Fibroblast of skin of abdomen (primary cell): Measurements from ENCODE around the gene RPL19.

Experiments
- DNase-seq: peaks from one replicate; pipeline ENCODE4 v3.0.0-alpha.2; 2013

Gene RPL19

DNA sequence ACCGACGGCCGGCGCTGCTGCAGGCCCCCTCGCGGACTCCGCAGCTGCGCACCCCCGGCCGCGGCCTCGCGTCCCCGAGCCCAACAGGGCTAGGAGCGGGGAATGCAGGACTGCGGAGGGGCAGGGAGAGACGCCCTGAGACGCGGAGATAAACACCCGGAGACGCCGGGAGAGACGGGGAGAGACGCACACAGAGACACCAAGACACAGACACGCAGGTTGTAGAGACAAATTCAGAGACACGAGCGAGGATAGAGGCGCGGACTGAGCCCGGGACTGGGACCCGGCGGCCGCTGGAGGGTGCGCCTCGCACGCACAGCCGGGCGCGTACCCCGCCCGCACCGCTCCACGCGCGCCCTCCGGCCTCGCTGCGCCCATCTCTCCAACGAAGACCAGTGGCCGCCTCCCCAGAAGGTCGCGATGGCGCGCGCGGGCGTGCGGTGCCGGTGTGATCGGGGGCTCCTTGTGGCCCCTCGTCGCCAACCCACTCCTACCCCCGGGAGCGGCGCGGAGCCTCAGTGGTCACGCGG is 24.8 kb downstream of the RPL19 start:
- DNase-seq = no peak

DNA sequence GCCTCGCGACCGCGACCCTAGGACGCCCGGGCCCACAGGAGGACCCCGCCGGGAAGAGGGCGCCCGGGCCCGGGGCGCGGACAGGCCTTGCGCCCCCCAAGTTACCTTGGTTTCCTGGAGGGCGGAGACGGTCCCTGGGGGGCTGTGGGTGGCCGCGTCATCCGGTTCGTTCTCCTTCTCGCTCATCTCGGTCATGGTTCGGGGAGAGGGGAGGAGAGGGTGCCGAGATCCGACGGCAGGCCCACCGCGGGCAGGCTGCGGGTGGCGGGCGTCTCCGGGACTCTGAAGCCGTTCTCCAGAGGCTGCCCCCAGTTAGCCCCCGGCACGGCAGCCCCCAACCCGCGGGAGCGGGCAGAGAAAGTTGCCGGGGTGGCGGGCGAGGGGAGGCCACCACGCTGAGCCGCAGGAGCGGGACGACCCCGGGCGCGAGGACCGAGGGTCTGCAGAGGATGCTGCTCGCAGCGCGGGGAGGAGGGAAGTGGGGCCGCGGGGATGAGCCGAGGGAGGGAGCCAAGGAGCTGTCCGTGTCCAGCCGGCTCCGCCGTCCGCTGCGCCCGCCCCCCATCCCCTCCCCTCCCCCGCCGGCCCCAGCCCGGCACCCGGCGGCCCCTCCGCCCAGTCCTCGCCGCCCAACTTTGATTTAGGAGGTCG is 25.4 kb downstream of the RPL19 start, which contains the start of gene STAC2:
Gene STAC2, minus strand, starts transcription at position 638 of the 651 bp plus-strand sequence. Its CDS starts 443 bp downstream, at position 195.
- no peak for DNase-seq

DNA sequence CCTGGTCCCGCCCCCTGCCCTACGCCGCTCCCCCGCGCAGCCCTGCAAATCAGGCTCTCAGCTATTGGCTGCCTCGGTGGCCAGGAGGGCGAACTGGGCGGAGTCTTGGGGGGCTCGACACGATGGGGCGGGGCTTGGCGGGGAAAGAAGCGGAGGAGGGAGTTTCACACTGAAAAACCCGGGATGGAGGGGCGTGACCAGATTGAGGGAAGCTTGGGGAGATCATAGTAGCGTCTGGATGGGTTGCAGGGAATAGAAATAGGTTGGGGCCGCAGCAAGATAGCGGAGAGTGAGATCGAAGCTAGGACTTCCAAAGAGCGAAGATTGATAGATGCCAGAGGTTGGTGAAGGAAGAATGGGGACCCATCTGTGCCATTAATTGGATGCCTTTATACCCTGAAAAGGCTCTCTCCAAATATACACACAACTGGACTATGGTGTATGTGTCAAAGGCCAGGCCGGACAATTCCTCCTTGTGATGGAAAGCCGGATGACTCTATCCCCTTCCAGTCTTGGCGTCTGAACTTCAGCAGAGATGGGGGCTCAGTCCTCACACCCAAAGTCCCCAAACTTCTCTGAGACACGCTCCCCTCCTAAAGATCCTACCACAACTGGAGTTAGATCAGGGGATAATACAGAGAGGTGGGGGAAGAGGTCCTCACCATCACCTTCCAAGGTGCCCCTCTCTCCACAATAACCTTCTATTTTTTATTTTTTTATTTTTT is 26.0 kb downstream of the RPL19 start:
- DNase-seq = peak; percentile 67

DNA sequence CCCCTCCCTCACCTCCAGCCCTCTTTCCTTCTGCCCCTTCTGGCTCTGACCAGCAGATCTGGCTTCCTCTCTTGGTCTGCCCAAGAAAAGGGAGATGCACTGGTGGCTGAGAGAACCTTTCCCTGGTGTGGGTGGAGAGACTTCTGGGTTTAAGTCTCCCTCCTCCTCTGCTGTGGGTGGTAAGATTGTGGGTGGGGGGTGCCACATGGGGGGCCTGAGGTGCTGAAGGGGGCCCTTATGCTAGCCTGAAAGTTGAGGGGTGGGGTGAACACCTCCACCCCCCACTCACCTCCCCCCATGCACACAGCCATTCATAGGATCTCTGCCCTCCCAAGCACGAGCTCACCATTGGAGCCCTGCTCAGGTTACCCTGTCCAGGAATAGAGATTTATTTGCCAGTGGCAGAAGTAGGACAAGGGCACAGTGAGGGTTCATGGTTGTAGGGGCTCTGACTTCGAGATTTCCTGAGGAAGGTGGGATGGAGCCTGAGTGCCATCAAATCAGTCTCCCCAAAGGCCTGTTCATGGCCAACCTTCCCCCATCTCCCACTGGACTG is 27.4 kb downstream of the RPL19 start:
- DNase-seq = no peak

DNA sequence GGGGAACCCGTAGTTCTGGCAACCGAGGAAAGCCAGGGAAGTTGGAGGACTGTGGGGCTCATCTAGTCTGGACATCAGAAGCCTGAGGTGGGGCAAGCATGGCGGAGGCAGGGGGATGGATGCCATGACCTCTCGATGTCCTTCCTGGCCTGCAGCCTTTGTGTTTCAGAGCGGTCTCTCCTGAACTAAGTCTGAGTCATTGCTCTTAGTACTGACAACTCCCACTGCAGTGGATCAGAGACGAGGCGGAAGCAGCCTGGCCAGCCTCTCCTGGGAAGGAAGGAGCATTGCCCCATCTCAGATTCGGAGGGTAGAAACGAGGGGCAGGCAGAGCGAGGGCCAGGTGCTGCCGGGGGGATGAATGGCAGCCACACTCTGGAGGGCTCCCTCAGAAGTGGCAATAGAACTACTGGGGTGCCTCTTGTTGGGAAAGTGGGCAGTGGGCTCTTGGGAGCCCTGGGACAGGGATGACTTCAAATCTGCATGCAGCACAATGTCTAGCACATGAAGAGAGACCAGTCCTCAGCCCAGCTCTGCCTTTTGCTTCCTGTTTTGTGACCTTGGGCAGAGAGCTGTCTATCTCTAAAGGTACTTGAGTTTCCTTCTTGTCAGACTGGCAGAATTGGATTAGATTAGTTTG is 29.3 kb downstream of the RPL19 start:
- peak; percentile 45 for DNase-seq

DNA sequence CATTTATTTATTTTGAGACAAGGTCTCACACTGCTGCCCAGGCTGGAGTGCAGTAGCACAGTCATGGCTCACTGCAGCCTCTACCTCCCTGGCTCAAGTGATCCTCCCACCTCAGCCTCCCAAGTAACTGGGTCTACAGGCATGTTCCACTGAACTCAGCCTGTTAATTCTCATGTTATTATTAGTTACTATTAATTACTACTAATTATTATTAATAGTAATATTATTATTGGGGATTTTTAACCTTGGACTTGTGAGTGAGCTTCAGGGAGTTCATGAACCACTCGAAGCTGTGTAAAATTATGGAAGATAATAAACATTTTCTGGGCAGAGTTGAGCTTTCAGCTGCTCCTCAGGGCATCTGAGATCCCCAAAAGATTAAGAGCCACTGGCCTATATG is 30.3 kb downstream of the RPL19 start:
- no peak for DNase-seq

DNA sequence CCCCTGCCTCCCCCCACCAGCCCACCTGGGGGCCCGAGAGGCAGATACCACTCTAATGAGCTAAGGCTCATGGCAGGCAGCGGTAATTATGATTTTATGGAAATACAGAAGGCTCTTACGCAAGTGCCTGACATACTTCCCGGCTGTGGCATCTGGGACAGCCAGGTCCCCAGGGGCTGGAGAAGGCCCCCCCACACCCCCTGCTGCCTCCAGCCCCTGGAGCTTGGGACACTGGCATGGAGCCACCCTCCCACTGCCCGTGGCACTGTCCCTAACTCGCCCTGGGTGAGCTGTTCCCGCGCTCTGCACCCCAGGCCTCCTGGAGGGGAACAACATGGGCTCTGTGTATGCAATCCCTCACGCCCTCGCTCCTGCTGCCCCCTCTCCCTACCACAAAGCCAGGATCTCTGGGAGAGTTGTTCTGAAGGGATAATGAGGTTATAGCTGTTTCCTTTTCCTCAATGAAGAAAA is 31.0 kb downstream of the RPL19 start:
- no peak for DNase-seq

DNA sequence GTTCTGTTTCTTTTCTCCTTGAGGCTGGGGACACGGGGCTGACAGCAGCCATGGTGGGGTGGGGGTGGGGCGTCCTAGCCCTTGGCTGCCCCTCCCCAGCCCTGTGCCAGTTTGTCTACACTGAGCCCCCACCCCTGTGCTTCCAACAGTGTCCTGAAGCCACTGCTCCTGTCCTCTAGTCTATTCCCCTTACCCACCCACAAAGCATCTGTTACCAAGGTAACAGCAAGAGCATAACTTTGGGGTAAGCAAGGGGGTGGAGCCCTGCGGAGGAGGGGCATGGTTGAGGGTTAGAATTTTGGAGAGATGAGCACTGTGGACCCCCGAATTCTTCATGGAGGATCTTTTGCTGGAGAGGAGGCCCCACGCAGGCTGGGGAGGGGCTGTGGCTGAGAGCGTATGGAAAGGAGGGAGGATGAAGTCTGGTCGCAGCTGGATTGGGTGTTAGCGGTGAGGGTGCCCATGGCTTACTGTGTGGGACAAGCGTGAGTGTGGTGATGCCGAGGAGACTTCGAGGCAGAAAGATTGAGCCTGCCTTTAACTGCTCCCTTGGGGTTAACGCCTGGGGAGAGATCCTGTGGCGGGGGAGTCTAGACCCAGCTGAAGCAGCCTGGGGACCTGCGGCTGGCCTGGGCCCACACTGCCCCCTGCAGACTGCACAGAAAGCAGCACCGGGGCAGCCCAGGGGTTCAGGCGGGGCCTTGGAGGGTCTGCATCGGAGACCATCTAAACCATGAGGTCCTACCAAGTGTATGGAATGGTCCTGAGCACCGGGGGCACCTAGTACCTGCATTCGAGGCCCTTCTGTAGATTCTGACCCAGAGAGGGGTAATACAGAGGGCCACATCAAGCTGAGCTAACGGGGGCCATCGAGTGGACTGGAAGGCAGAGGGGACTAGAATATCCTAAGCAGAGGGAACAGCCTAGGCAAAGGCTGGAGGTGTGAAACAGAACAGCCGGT is 31.8 kb downstream of the RPL19 start:
- DNase-seq = peak; percentile 46

DNA sequence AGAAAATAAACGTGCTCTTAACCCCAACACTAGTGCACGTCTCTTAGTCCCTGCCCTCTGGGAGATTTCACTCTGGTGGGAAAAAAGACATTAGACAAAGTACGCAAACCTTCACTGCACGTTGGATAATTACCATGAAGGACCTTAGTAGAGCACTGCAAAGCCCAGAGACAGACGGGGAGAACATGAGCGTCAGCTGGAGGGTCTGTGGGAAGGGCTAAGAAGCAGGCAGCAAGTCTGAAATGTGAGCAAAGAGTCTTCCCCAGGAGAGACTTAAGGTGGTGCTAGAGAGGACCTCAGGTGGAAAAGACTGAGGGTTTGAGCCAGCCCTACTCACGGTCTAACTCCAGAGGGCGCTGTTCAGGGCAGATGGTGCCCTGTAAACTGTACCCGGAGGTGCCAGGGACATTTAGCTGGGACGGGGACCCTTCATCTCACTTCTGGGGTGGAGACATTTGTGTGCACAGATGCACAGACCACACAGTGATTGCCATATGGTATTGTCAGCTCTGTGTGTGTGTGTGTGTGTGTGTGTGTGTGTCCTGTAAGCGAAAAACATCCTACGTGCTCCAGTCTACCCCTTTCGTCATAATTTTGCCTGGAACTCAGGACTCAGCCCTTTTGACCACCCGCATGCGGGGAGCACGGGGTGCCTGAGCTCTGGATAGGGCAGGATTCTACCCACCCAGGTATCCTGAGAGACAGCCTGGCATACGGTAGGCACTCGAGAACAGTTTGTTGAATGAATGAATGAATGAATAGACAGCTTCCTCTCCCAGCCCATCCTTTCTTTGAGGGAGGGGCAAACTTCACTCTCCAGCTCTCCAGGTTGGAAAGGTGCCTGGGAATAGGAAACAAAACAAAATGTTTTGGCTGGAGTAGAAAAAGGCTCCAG is 35.7 kb downstream of the RPL19 start:
- DNase-seq = peak; percentile 49

DNA sequence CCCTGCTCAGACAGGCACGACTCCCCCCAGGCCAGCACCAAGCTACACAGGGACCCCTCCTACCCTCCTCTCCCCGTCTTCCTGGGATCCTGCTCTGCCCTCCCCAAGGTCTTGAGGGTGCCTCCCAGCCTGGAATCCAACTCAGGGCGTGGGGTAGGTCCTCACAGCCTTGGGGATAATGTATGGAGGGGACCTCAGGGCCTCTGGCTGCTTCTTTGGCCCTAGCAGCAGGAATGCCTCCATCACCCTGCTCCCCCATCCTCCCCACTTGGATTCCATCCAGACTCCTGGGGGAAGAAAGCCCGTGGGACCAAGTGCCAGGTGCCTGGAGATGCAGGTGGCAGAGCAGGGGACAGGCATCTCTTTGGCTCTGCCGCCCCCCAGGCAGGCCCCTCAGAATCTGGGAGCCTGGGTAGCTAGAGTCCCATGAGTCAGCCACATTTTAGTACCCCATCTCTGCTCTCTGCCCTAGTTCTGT is 36.4 kb downstream of the RPL19 start:
- no peak for DNase-seq

DNA sequence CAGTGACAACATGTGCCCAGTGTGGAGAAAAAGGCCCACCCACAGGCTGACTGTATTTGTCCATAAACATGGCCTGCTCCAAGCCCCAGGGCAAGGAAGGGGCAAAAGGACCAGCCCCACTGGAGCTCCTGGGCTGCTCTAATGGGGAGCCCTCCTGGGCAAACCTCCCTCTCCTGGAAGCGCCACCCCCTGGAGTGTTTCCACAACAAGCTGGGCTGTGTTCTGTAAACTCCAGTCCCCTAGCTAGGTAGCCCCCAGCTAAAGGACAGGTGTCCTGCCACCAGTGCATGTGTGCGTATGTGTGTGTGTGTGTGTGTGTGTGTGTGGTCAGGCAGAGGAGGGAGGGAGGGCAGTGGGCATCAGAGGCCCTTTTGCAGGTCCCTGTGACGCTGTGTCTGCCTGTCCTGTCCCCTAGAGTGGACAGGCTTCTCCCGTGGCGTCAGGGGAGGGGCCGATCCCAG is 36.9 kb downstream of the RPL19 start:
- DNase-seq = no peak

DNA sequence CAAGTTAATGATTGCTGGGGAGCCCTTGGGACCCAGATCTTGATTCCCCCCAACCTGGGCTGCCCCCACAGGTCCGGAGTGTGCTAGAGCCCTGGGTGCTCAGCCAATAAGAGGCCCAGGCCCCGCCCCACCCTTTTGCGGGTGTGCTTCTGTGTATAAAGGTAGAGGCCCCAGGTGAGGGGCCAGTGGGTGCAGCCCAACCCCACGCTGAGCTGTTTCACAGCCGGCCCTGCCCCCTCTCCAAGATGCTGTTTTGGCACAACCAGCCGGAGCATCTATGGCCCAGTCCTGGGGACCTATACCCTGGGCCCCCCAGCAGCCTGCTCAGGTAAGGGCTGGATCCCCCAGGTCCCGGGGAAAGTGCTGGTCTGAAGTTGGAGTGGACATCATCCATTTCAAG is 37.5 kb downstream of the RPL19 start:
- DNase-seq = no peak

DNA sequence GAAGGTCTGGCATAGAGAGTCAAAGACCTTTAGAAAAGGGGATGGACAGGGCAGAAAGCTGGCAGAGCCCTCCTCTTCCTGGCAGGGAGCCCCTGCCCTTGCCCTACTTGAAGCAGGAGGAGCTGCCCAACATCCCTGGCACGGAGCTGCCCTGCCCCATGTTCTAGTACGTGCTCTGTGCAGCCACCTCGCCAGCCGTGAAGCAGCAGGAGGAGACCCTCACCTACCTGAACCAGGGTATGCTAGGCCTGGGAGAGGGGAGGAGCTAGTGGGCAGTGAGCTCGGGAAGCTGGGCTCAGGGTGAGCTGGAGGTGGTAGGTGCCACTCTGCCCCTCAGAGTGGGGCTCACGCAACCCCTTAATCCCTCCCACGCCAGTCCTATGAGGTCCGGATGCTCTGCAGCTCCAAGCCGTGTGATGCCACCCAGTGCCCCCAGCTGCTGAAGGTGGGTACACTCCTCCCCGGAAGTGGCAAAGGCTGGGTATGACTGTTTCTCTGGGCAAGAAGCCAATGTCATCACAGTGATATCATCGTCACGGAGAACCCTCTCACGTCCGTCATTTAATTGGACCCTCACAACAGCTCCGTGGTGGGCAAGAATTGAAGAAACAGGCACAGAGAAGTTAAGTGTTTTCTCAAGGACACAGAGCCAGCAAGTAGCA is 38.4 kb downstream of the RPL19 start:
- DNase-seq = no peak

DNA sequence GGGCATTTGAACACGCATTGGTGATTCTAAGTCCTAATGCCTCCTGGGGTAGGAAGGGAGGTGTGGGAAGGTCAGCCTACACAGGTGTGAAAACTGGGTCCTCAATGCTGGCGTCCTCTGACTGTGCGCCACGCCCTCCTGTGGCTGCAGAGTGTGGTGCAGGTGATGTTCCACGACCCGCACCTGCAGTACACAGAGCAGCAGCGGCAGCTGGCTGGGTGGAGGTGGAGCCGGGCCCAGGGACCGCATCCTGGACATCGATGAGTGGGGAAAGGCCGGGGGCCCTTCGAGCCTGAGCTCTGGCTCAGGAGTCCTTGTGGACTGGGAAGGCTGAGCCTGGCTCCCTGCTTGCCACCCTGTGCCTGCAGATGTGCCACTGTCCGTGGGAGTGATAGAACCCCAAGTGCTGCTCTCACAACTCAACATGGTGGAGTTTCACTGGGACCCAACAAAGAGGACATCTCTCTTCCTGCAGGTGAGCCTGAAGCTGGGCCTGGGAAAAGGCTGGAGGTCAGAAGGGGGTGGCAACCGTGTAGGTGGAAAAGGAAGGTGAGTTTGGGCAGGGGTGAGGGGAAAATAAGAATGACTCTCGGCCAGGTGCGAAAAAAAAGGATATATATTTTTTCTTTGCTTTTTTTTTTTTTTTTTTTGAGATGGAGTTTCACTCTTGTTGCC is 39.7 kb downstream of the RPL19 start:
- no peak for DNase-seq

DNA sequence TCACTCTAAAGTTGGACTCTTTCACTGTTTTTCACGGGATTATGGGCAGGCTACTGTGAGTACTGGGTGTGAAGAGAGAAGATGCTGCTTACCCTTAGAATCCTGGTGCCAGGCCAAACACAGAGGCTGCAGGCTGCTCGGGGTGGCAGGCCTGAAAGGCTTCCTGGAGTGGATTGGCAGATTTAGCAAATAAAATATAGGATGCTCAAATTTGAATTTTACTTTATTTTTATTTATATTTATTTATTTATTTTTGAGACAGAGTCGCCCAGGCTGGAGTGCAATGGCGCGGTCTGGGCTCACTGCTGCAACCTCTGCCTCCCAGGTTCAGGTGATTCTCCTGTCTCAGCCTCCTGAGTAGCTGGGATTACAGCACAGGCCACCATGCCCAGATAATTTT is 40.5 kb downstream of the RPL19 start:
- DNase-seq = no peak

DNA sequence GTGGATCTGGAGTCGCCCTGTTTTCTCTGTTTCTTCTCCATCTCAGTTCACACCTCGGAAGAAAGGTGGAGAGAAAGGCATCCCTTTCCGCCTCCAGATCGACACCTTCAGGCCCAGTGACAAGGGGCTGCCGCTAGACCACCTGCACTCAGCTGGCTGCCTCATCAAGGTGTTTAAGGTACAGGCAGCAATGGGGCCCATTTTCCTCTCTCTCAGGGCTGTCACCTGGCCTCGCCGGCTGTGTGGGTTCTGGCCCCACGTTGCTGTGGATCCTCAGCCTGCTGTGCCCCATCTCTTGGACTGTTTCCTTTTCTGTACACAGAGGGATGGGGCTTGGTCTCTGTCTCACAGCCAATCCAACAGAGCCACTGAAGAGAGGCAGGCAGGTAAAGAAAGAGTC is 43.1 kb downstream of the RPL19 start:
- DNase-seq = no peak

DNA sequence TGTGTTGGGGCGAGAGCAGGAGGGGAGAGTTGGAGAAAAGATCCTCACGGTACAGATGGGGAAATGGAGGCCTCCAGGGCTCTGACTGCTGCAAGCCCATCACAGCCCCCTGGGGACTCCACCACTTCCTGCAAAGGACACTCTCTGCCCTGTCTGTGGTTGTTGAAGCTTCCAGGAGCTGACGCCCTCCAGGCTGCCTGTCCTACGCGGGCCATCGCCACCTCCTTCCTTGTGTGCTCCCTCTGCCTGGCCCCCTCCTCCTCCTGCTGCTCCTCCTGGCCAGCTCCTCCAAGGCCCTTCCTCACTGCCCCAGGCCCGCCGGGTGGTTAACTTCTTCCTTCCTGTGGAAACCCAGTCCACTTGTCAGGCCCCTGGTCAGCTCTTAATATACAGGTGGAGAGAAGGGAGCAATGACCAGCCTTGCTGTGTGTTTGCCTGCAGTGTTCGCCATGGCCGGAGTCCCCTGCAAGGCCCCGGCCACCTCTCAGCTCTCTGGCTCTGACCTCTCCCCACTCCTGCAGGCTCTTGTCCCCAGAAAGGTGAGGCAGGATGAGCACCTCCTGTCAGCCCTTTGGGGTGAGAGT is 44.0 kb downstream of the RPL19 start:
- DNase-seq = no peak

DNA sequence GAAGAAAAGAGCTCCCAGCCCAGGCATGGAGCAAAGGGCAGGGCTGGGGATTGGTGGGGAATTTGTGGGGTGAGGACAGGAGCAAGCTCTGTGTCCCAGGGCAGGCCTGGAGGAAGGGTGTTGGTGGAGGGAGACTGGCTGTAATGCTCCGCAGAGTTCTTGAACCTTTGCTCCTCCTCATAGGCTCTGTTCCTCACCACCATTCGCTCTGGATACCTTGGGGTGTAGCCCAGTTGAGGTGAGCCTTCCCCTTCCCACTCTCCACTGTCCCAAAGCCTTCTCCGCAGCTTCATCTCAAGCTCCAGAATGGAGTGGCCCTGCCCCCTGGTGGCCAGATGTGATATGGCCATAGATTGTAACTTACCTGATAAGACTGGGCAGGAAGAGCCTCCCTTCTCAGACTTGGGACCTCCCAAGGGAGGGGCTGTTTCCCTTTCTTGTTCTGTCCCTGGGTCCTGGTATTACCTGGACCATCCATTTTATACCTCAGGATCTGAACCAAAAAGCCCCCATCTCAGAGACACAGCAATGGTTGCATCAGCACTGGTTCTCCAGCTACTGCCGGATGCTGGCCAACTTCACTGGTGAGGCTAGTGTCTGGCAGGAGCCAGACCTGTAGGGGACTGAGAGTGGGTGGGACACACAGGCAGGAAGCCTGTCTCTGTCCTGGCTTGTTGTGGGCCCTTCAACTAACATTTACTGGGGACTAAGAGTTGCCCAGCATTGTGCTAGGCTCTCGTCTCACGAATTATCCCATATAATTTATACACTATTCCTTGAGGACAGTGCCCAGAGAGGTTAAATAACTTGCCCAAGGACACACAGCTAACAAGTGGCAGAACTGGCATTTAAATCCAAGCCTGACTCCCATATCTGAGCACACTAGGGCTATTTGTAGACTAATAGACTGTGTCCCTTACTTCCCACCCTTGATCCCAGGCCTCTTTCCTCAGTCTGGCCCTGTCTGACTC is 44.8 kb downstream of the RPL19 start:
- peak; percentile 76 for DNase-seq
